ENCODE measurements around the gene VCL. TPM values are rescaled to one million over a fixed set of nuclear protein-coding genes. Genes with fewer than 3 reads are reported as not detected.
A peak's percentile ranks its signal among the peaks of the same experiment; 100 is the strongest.

Gene VCL
- total RNA-seq, 1 donor from 2014 or later = 74.6 TPM

- Histone ChIP-seq H3K9me3 (no peaks in the 10 kb centered on the region), H3K4me1 (peaks cover 28% of the 10 kb centered on the region), H3K4me3 (no peak overlapping the region), H3K27me3 (no peaks in the 10 kb centered on the region), H3K27ac (no peak overlapping the region), H3K36me3 (peaks cover 0 to 36% of the 10 kb centered on the region in 2 donors)
- intact Hi-C loops (cut with DNase I) = no loop called here
- DNase-seq (ENCODE audit: extremely low spot score in 2 of 2) = no peak
- no peak for TF ChIP-seq CTCF (IDR thresholded peaks at IDR 0.05)
- TF ChIP-seq POLR2AphosphoS5 (IDR thresholded peaks at IDR 0.05; ENCODE audit: insufficient read depth in 1 of 2, low read depth in 1 of 2) = no peak
These were observed 81.4 kb downstream of the VCL start for GRCh38 chr10:74079028-74079935.

DNA sequence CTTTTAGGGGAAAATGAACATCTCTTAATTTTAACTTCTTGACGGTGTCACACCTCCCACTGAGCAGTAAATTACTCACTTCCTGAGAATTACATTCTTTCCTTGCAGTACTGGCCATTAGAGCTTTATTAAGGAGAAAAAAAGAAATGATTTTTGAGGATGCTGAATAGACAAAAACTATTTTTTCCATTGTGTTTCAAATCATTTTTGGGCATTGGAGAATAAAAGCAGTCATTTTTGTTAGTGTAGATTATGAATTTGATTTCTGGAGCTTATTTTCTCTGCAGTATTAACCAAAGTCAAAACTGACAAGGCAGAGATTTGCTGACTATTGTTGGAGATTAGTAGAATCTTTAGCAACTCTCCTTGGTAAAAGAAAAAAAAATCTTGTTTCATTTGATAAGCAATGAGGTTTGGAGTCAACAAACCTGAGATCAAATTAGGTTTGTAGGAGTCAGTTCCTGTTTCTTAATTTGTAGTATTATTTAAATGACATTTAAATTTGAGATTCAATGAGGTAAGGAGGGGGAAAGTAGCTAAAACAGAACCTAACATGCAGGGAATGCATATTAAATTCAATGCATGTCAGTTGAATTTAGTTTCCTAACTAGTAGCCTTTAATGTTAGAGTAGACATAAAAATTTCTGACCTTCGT lies 82.1 kb downstream of the VCL start:
- intact Hi-C loops (cut with DNase I) = no loop called here
- Histone ChIP-seq H3K4me1 (peaks cover 28% of the 10 kb centered on the region), H3K27ac (no peak overlapping the region), H3K36me3 (peaks cover 0 to 38% of the 10 kb centered on the region in 2 donors), H3K27me3 (no peaks in the 10 kb centered on the region), H3K9me3 (no peaks in the 10 kb centered on the region), H3K4me3 (no peak overlapping the region)
- TF ChIP-seq POLR2AphosphoS5 (IDR thresholded peaks at IDR 0.05; ENCODE audit: insufficient read depth in 1 of 2, low read depth in 1 of 2) = no peak
- no peak for TF ChIP-seq POLR2A (IDR thresholded peaks at IDR 0.05)
- TF ChIP-seq CTCF (IDR thresholded peaks at IDR 0.05) = no peak
- DNase-seq (ENCODE audit: extremely low spot score in 2 of 2) = no peak

- H3K27ac ChIP-seq = no peak overlapping the region
- H3K4me1 ChIP-seq = peaks cover 28% of the 10 kb centered on the region
These were observed 83.4 kb downstream of the VCL start for GRCh38 chr10:74081192-74081803.

DNA sequence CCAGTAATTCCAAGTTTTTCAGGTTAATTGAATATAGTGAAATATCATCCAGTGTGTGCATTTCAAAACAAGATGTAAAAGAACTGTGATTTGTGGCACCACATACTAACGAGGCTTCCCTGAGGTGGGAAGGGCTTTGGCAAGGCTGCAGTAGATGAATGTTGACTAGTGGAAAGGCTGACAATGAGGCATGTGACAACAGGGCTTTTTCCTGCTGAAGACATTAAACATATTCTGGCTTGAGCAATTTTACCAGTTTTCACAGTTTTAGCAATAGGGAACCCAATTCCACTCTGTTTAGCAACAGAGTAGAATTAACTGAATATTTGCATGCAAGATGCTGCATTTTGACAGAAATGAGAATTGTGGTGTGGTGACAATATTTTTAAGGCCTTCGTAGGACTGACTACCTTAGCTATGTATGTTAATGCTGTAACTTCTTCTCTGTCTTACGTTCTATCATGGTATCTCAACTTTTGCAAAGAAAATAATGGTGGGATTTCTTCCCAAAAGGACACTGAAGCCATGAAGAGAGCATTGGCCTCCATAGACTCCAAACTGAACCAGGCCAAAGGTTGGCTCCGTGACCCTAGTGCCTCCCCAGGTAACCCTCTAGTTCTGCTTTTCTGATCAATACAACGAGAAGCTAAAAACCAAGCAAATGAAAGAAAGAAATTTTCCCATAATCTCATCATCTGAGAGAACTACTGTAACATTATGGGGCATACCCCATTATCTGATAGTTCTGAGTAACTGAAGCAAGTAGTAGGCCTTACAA lies 84.2 kb downstream of the VCL start:
- intact Hi-C loops (cut with DNase I) = no loop called here
- peaks cover 28% of the 10 kb centered on the region for H3K4me1 ChIP-seq
- TF ChIP-seq POLR2AphosphoS5 (IDR thresholded peaks at IDR 0.05; ENCODE audit: insufficient read depth in 1 of 2, low read depth in 1 of 2) = no peak
- TF ChIP-seq CTCF (IDR thresholded peaks at IDR 0.05) = no peak
- TF ChIP-seq POLR2A (IDR thresholded peaks at IDR 0.05) = no peak

More at GRCh38 chr10:74081192-74081803, 83.4 kb downstream of the VCL start:
- Histone ChIP-seq H3K27me3 (no peaks in the 10 kb centered on the region), H3K36me3 (peaks cover 0 to 26% of the 10 kb centered on the region in 2 donors), H3K4me3 (no peak overlapping the region), H3K9me3 (no peaks in the 10 kb centered on the region)
- peak; percentile 53 to 85 (median 63) for TF ChIP-seq CTCF (IDR thresholded peaks at IDR 0.05)
- TF ChIP-seq POLR2AphosphoS5 (IDR thresholded peaks at IDR 0.05; ENCODE audit: insufficient read depth in 1 of 2, low read depth in 1 of 2) = no peak
- intact Hi-C loops (cut with DNase I) = no loop called here
- no peak for DNase-seq (ENCODE audit: extremely low spot score in 2 of 2)

More for the DNA sequence above, 84.2 kb downstream of the VCL start:
- no peak overlapping the region for H3K4me3 ChIP-seq
- no peak for DNase-seq (ENCODE audit: extremely low spot score in 2 of 2)
- H3K27me3 ChIP-seq = no peaks in the 10 kb centered on the region
- no peaks in the 10 kb centered on the region for H3K9me3 ChIP-seq
- H3K27ac ChIP-seq = no peak overlapping the region
- peaks cover 0 to 23% of the 10 kb centered on the region in 2 donors for H3K36me3 ChIP-seq

All from vagina (tissue), 2 donors.